ENCODE results near the gene THBS2. TPM values are rescaled to one million over a fixed set of nuclear protein-coding genes. Genes with fewer than 3 reads are reported as not detected.

THBS2 gene
- total RNA-seq, 2 experiments from 2014 or later: not detected

DNA sequence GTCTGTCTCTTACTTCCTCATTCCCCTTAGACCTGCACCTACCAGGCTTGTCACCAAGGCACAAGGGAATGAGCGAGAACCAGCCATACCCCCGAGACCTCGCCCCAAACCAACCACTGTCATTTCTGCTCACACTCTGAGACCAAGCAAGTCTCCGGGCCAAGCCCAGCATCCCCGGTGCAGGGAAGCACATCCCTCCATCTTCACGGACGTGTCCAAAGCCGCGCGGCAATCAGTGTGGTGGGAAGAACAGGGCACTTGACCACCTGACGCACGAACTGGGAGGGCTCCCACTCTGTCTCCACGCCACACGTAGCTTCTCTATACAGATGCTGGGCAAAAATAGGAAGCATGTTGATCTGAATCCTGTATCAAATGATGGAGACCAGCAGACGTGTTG lies 28.4 kb upstream of the THBS2 start:
- intact Hi-C loops (cut with micrococcal nuclease; ENCODE audit: unreplicated experiment): no loop called here
- BruUV-seq (replicated peaks): no TSS peak
- no peaks in the 10 kb centered on the region for H3K36me3 ChIP-seq (ENCODE audit: insufficient read depth, low read length)
- DNase-seq (ENCODE audit: low spot score): no peak
- POLR2A ChIA-PET: no interaction called here
- H3K4me1 ChIP-seq (ENCODE audit: insufficient read depth, low read length, poor library complexity, severe bottlenecking): no peaks in the 10 kb centered on the region
- H3K4me3 ChIP-seq (ENCODE audit: low read depth, low read length, poor library complexity, severe bottlenecking): no peak overlapping the region
- no peak overlapping the region for H3K27ac ChIP-seq (ENCODE audit: low read depth, low read length, poor library complexity, severe bottlenecking)
- H3K9me3 ChIP-seq (ENCODE audit: low read length): no peaks in the 10 kb centered on the region
- no peaks in the 10 kb centered on the region for H3K79me2 ChIP-seq (ENCODE audit: insufficient read depth, low read depth, low read length)
- TF ChIP-seq EZH2phosphoT487 (IDR thresholded peaks at IDR 0.05; ENCODE audit: borderline replicate concordance, low read depth, low read length): no peak
- TF ChIP-seq, protein P1, sequence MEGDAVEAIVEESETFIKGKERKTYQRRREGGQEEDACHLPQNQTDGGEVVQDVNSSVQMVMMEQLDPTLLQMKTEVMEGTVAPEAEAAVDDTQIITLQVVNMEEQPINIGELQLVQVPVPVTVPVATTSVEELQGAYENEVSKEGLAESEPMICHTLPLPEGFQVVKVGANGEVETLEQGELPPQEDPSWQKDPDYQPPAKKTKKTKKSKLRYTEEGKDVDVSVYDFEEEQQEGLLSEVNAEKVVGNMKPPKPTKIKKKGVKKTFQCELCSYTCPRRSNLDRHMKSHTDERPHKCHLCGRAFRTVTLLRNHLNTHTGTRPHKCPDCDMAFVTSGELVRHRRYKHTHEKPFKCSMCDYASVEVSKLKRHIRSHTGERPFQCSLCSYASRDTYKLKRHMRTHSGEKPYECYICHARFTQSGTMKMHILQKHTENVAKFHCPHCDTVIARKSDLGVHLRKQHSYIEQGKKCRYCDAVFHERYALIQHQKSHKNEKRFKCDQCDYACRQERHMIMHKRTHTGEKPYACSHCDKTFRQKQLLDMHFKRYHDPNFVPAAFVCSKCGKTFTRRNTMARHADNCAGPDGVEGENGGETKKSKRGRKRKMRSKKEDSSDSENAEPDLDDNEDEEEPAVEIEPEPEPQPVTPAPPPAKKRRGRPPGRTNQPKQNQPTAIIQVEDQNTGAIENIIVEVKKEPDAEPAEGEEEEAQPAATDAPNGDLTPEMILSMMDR (conservative IDR thresholded peaks at IDR 0.05; ENCODE audit: low read length): no peak
- CTCF ChIA-PET (ENCODE audit: unreplicated experiment): no interaction called here
- H4K20me1 ChIP-seq (ENCODE audit: insufficient read depth, low read length): no peaks in the 10 kb centered on the region
- H3K9me2 ChIP-seq (ENCODE audit: insufficient read depth, low read length): no peaks in the 10 kb centered on the region
- H2AFZ ChIP-seq (ENCODE audit: low read length): no peak overlapping the region
- no peak overlapping the region for H3K4me2 ChIP-seq (ENCODE audit: low read length)

DNA sequence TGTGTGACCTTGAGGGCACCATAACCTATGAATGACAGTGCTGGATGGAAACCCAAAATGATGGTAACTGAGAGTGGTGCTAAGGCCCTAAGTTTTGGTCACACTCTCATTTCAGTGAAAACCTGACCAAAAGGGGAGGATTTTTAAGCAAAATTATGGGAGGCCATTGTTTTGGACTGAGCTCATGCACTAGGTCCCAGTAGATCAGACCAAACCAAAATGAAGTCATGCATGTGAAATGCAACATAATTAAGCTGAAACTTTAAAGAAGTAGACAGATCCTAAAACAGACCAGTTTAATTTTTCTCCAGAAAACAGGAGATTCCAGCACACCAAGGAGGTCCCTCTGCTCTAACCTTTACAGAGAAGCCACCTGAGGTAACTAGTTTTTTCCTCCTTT lies 24.0 kb upstream of the THBS2 start:
- ChIA-PET CTCF (ENCODE audit: unreplicated experiment) (no interaction called here), POLR2A (interaction anchor here (0.5 kb wide), 1 partner anchor 23 kb away, joined by 3 read pairs; no protein-coding TSS in a partner anchor)
- H3K4me1 ChIP-seq (ENCODE audit: insufficient read depth, low read length, poor library complexity, severe bottlenecking): no peaks in the 10 kb centered on the region
- no peak overlapping the region for H2AFZ ChIP-seq (ENCODE audit: low read length)
- H3K79me2 ChIP-seq (ENCODE audit: insufficient read depth, low read depth, low read length): no peaks in the 10 kb centered on the region
- no peaks in the 10 kb centered on the region for H3K36me3 ChIP-seq (ENCODE audit: insufficient read depth, low read length)
- intact Hi-C loops (cut with micrococcal nuclease; ENCODE audit: unreplicated experiment): no loop called here
- TF ChIP-seq EZH2phosphoT487 (IDR thresholded peaks at IDR 0.05; ENCODE audit: borderline replicate concordance, low read depth, low read length): no peak
- TF ChIP-seq, protein P1 (conservative IDR thresholded peaks at IDR 0.05; ENCODE audit: low read length): no peak
- no TSS peak for BruUV-seq (replicated peaks)
- no peak overlapping the region for H3K4me3 ChIP-seq (ENCODE audit: low read depth, low read length, poor library complexity, severe bottlenecking)
- H3K27ac ChIP-seq (ENCODE audit: low read depth, low read length, poor library complexity, severe bottlenecking): no peak overlapping the region
- no peaks in the 10 kb centered on the region for H3K9me2 ChIP-seq (ENCODE audit: insufficient read depth, low read length)
- no peaks in the 10 kb centered on the region for H3K9me3 ChIP-seq (ENCODE audit: low read length)
- no peaks in the 10 kb centered on the region for H4K20me1 ChIP-seq (ENCODE audit: insufficient read depth, low read length)
- DNase-seq (ENCODE audit: low spot score): no peak
- no peak overlapping the region for H3K4me2 ChIP-seq (ENCODE audit: low read length)

DNA sequence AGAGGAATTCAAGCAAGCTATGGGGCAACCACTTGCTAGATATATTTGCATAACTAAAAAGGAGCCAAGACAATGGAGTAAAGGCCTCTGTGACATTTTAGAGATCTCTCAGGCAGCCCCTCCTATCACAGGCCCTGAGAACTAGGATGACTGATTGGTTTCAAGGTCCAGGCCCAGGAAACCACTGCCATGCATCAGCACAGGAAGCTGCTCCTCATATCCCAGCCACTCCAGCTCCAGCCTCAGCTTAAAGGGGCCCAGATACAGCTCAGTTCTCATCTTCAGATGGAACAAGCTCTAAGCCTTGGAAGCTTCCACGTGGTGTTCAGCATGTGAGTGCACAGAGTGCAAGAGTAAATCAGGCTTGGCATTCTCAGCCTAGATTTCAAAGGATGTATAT lies 21.1 kb upstream of the THBS2 start:
- TF ChIP-seq, protein P1 (conservative IDR thresholded peaks at IDR 0.05; ENCODE audit: low read length): no peak
- no peak for TF ChIP-seq EZH2phosphoT487 (IDR thresholded peaks at IDR 0.05; ENCODE audit: borderline replicate concordance, low read depth, low read length)
- no peaks in the 10 kb centered on the region for H3K79me2 ChIP-seq (ENCODE audit: insufficient read depth, low read depth, low read length)
- CTCF ChIA-PET (ENCODE audit: unreplicated experiment): no interaction called here
- H3K9me2 ChIP-seq (ENCODE audit: insufficient read depth, low read length): no peaks in the 10 kb centered on the region
- H3K4me3 ChIP-seq (ENCODE audit: low read depth, low read length, poor library complexity, severe bottlenecking): no peak overlapping the region
- POLR2A ChIA-PET: no interaction called here
- H3K4me1 ChIP-seq (ENCODE audit: insufficient read depth, low read length, poor library complexity, severe bottlenecking): no peaks in the 10 kb centered on the region
- BruUV-seq (replicated peaks): no TSS peak
- no peak for DNase-seq (ENCODE audit: low spot score)
- H3K36me3 ChIP-seq (ENCODE audit: insufficient read depth, low read length): no peaks in the 10 kb centered on the region
- no peak overlapping the region for H3K4me2 ChIP-seq (ENCODE audit: low read length)
- intact Hi-C loops (cut with micrococcal nuclease; ENCODE audit: unreplicated experiment): no loop called here
- H3K27ac ChIP-seq (ENCODE audit: low read depth, low read length, poor library complexity, severe bottlenecking): no peak overlapping the region
- no peaks in the 10 kb centered on the region for H4K20me1 ChIP-seq (ENCODE audit: insufficient read depth, low read length)
- H2AFZ ChIP-seq (ENCODE audit: low read length): no peak overlapping the region
- no peaks in the 10 kb centered on the region for H3K9me3 ChIP-seq (ENCODE audit: low read length)

Data from OCI-LY7 (cell line).